Tibial nerve (tissue), 4 donors: ENCODE results near the gene PPIH.

ENCODE experiments used
- CTCF ChIP-seq, 5 experiments: fragments of 200-600 bp in 3 of 5; fragments of 450-650 bp in 2 of 5; sonication (generic) in 3 of 5; IDR thresholded peaks; one replicate each; pipeline ENCODE4 v1.5.1; 2016 to 2019; ENCODE audit warnings: antibody characterized with exemption in 5 of 5, mild to moderate bottlenecking in 3 of 5, moderate library complexity in 2 of 5
- EP300 ChIP-seq, 2 donors: sonication (generic); formaldehyde crosslinking; IDR thresholded peaks; one replicate each; pipeline ENCODE4 v1.6.1; 2017; ENCODE audit warnings: antibody characterized with exemption in 2 of 2, mild to moderate bottlenecking in 1 of 2
- POLR2A ChIP-seq, 2 donors: fragments of 450-650 bp; IDR thresholded peaks; one replicate each; pipeline ENCODE4 v1.6.1; 2017; ENCODE audit warnings: antibody characterized with exemption in 2 of 2, mild to moderate bottlenecking in 2 of 2, moderate library complexity in 2 of 2

- TF ChIP-seq CTCF (IDR thresholded peaks at IDR 0.05): no peak
- no peak for TF ChIP-seq EP300 (IDR thresholded peaks at IDR 0.05)
- TF ChIP-seq POLR2A (IDR thresholded peaks at IDR 0.05): no peak
Measured at GRCh38 chr1:42620307-42620706, 37.9 kb upstream of the PPIH start.
